NCI-H2081 treated with DMSO at 0.1 percent for 48 hours (cell line): ENCODE measurements around the gene ANO5.

Experiments
- DNase-seq: peaks from one replicate; lab custom pipeline; 2025; lab: John Stamatoyannopoulos, UW

The ANO5 gene

DNA sequence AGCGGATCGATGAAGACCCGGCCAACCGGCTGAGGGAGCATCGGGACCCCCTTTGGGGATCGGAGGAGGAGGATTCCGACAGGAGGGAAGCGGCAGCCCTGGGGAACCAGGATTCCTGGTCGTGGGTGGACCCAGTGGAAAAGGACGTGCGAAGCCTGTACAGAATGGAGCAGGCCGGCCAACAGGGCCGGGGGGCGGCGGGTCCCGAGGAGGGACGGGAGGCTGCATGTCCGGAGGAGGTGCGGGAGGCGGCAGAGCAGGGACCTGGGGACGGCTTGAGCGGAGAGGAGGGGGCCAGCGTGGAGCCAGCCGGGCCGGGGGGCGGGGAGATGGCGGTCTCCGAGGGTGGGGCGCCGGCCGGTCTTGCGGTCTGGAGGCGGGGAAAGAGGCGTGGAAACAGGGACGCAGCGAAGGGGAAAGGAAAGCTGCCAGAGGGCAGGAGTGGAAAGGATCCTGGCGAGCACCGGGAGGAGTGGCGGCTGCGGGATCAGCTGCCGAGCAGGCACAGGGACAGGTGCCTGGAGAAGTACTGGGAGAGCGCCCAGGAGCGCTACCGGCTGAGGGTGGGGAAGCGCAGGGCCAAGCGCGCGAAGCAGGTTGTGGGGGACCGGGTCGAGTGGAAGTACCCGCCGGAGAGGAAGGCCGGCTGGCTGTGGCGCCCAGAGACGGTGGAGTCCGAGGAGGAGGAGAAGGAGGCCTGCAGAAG is at the start of gene ANO5:
Gene ANO5, plus strand, starts transcription at position 444 of the 706 bp plus-strand sequence. CDS start 408 bp downstream, outside the sequence.
- no peak for DNase-seq

GRCh38 chr11:22151649-22152197 is 41.2 kb upstream of the ANO5 start:
- no peak for DNase-seq

DNA sequence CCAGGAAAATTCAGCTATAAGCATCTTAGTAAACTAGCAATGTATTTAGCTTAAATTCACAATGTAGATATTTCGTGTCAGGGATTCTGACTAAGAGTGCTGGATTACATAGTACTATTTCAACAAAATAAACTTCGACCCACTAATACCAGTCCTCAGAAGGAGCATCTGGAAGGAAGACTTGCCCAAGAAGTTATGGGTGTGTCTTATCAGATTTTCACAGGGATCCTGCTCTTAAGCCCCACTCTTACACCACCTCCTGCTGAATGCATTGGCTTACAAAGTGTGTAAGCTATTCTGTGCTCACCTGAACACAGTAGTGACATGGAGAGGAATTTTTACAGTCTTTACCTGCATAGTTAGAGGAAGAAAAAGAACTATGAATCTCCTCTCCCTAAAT is 35.4 kb upstream of the ANO5 start:
- no peak for DNase-seq

GRCh38 chr11:22161489-22161888 is 31.4 kb upstream of the ANO5 start:
- DNase-seq, result no peak

- DNase-seq, result no peak
Observed at GRCh38 chr11:22162756-22163155, 30.1 kb upstream of the ANO5 start.

- no peak for DNase-seq
Observed at GRCh38 chr11:22163394-22163797, 29.5 kb upstream of the ANO5 start.

- no peak for DNase-seq
Observed at GRCh38 chr11:22165087-22165486, 27.8 kb upstream of the ANO5 start.

GRCh38 chr11:22165759-22166513 is 26.9 kb upstream of the ANO5 start:
- no peak for DNase-seq

DNA sequence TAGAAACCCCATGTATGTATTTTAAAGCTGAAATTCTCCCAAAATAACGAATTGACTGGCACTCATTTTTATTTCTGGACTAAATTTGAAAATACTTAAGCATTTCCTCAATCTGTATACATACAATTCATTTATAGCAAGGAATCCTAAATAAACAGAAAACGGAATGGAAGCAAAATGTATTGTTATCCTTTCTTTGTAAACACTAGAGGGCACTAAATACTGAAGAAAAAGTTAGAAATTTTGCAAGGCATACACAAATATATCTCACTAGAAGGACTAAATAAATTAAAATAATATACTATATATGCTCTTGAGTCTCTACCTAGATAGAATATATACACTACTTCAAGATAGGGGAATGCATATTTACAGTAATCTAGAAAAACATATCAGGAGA is 23.1 kb upstream of the ANO5 start:
- DNase-seq, result no peak

- DNase-seq, result no peak
Observed at GRCh38 chr11:22173532-22173931, 19.4 kb upstream of the ANO5 start.

- no peak for DNase-seq
Observed at GRCh38 chr11:22177186-22177585, 15.7 kb upstream of the ANO5 start.

GRCh38 chr11:22179626-22180025 is 13.3 kb upstream of the ANO5 start:
- DNase-seq, result no peak

DNA sequence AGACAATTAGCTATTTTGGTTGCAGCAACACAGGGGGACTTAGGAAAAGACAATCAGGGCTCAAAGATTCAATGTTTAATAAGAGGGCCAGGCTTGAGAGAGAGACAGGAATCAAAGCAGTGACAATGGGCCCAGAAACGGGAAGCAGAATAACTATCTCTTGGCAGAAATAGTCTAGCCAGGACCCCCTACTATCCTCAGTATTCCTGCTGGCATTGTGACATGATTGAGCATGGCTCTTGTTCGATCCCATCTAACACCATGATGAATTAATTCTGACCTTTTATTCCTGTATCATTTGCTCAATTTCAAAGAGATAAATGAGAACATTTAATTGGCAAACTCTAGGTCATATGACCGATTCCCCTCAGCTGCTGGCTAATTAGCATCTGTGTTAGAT is 12.8 kb upstream of the ANO5 start:
- no peak for DNase-seq

- no peak for DNase-seq
Observed at GRCh38 chr11:22189660-22190059, 3.2 kb upstream of the ANO5 start.

- no peak for DNase-seq
Observed at GRCh38 chr11:22190827-22191463, 1.9 kb upstream of the ANO5 start.

GRCh38 chr11:22192289-22192641 is 620 bp upstream of the ANO5 start:
- DNase-seq, result no peak

DNA sequence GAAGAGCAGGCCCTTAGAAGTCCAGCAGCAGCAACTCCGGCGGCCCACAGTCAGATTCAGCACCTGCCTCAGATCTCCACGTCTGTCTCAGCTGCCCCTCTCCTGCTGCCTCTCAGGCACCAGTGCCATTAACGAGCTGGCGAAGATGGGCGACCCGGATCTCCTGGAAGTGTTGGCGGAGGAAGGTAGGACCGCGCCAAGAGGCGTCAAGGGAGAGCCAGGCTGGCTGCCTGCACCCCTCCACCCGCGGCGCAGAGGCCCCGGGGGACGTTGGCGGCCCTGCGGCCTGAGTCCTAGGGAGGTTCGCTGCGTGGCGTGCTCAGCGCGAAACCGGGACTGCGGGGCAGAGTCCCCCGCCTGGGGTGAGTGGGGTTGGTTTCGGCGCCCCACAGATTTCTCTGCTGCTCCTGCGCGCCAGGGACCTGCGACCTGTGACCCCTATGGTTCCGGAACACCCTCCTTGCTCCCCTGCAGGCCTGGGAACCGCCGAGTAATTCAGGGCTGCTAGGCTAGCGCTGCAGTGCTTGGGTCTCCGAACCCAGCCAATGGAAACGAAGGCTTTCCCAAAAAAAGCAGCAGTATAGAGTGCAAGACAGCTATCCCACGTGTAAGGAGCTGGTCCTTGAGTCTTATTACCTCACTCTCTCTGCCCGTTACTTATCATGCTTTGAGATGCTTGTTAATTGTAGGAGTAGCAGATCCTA is 615 bp downstream of the ANO5 start:
- DNase-seq, result no peak

GRCh38 chr11:22194306-22194705 is 1.4 kb downstream of the ANO5 start:
- no peak for DNase-seq

GRCh38 chr11:22194907-22195306 is 2.0 kb downstream of the ANO5 start:
- no peak for DNase-seq

DNA sequence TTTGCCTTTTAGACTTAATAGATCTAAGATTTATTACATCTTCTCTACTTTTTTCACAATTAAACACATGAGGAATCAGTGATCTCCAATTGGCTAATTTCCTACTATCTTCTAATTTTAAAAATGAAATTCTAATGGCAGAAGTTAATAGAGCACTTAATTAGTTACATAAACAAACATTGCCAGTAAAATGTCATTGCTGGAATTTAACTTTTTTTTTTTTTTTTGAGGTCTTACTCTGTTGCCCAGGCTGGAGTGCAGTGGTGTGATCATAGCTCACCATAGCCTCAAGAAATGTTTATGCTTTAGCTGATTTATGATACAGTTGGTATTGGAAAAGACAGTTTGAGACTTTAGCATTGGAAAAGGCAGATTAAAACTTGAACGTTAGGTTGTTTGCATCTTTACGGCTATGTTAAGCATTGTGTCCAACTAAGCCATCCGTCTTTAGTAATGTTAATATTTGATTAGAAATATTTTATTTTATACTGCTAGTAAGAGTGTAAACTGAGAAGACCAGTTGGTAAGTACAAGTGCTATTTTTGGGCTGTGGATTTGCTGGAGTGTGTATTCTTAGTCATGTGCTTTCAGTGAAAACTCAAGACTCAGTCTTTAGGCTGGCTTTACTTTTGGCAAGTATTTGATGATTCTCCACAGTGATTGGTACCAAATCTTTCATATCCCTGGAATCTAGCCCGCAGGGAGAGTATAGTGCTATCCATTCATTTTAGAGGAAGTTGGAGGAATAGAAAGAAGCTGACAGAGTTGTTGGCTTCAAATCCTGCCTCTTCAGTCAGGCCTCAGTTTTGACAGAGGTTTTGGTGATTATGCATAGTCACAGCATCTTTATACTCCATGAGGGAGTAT is 4.5 kb downstream of the ANO5 start:
- DNase-seq, result no peak

GRCh38 chr11:22199243-22199642 is 6.4 kb downstream of the ANO5 start:
- DNase-seq, result no peak
